ENCODE measurements around the gene MMP25. TPM values are rescaled to one million over a fixed set of nuclear protein-coding genes. Genes with fewer than 3 reads are reported as not detected.
A peak's percentile ranks its signal among the peaks of the same experiment; 100 is the strongest.

MMP25 gene
- total and polyA plus RNA-seq, 9 of the 15 experiments (the other 6 are each of a cell fraction or from before 2014, with no cell fraction given), result 0.03 to 0.04 TPM; not detected in 7

DNA sequence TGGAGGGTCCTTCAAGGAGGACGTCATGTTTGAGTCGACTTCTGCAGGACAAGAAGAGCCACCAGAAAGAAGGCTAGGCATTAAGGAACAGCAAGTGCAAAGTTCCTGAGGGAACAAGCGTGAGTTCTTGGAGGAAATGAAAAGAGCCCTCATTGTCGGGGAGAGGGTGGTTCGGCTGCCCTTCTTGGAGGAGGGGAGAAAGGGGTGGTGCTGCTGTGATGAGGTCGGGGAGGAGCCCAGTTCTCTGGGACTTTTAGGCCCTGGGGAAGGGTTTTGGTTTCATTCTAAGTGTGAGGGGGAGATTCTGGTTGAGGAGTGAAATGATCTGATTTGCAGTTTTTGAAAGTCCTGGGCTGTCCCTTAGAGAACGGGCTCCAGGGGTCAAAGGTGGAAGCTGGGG lies 13.7 kb upstream of the MMP25 start:
- no peaks in the 10 kb centered on the region for H3K9me1 ChIP-seq (ENCODE audit: control insufficient read depth, insufficient read depth, low read length)
- H4K20me1 ChIP-seq (replicated peaks; ENCODE audit: control insufficient read depth, insufficient read depth, low read length), result peaks cover 3% of the 10 kb centered on the region
- FAIRE-seq (no peak), DNase-seq (ENCODE audit: extremely low read depth in 1 of 4, low spot score in 3 of 4) (no peak), ATAC-seq (no peak)
- no peak overlapping the region for H3K4me2 ChIP-seq (ENCODE audit: insufficient read depth, low read length)
- no TSS peak for BruUV-seq (replicated peaks)
- H3K79me2 ChIP-seq (ENCODE audit: control insufficient read depth, insufficient read depth, low read length), result no peaks in the 10 kb centered on the region
- POLR2A ChIA-PET, result interaction anchor here (0.7 kb wide), 1 partner anchor 45 kb away, joined by 3 read pairs; no protein-coding TSS in a partner anchor
- no peaks in the 10 kb centered on the region for H3K36me3 ChIP-seq (ENCODE audit: control insufficient read depth, insufficient read depth, low read length)
- intact Hi-C loops (cut with micrococcal nuclease), result no loop called here
- no peak overlapping the region for H3K4me3 ChIP-seq
- in situ Hi-C loops (cut with MboI), result no loop called here
- H2AFZ ChIP-seq (ENCODE audit: low read depth, low read length), result no peak overlapping the region
- H3K4me1 ChIP-seq (replicated peaks in 1 of 2; ENCODE audit: control insufficient read depth in 2 of 2, insufficient read depth in 2 of 2, low read length in 2 of 2), result peaks cover 15 to 51% of the 10 kb centered on the region in 2 experiments
- 4% methylated on average over 7 of the region's 7 CpGs for WGBS (ENCODE audit: insufficient coverage, low coverage, missing lambda C conversion rate)
- CTCF ChIA-PET (ENCODE audit: low intra/inter-chr PET ratio), result interaction anchor here (1.6 kb wide), 1 partner anchor 27 kb away, joined by 6 read pairs; no protein-coding TSS in a partner anchor
- H3K9me3 ChIP-seq (replicated peaks; ENCODE audit: control insufficient read depth, insufficient read depth, low read depth, low read length), result no peaks in the 10 kb centered on the region
- no peak for TF ChIP-seq ZNF41 (CRISPR knock-in tag; conservative IDR thresholded peaks at IDR 0.05)
- no peak for TF ChIP-seq TARDBP (IDR thresholded peaks at IDR 0.05)
- TF ChIP-seq ZNF24 (IDR thresholded peaks at IDR 0.05), result no peak
- no peak for TF ChIP-seq ZC3H4 (CRISPR knock-in tag; IDR thresholded peaks at IDR 0.05; ENCODE audit: borderline replicate concordance)
- TF ChIP-seq, protein P1, sequence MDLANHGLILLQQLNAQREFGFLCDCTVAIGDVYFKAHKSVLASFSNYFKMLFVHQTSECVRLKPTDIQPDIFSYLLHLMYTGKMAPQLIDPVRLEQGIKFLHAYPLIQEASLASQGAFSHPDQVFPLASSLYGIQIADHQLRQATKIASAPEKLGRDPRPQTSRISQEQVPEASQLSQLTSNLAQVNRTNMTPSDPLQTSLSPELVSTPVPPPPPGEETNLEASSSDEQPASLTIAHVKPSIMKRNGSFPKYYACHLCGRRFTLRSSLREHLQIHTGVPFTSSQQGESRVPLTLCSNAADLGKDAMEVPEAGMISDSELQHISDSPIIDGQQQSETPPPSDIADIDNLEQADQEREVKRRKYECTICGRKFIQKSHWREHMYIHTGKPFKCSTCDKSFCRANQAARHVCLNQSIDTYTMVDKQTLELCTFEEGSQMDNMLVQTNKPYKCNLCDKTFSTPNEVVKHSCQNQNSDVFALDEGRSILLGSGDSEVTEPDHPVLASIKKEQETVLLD (IDR thresholded peaks at IDR 0.05), result no peak
- TF ChIP-seq TCF7L2 (IDR thresholded peaks at IDR 0.05; ENCODE audit: low read depth, low read length), result no peak
- TF ChIP-seq, protein P2, sequence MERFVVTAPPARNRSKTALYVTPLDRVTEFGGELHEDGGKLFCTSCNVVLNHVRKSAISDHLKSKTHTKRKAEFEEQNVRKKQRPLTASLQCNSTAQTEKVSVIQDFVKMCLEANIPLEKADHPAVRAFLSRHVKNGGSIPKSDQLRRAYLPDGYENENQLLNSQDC (CRISPR knock-in tag; IDR thresholded peaks at IDR 0.05), result no peak
- TF ChIP-seq RFX7 (CRISPR knock-in tag; IDR thresholded peaks at IDR 0.05), result no peak
- TF ChIP-seq, protein P3, sequence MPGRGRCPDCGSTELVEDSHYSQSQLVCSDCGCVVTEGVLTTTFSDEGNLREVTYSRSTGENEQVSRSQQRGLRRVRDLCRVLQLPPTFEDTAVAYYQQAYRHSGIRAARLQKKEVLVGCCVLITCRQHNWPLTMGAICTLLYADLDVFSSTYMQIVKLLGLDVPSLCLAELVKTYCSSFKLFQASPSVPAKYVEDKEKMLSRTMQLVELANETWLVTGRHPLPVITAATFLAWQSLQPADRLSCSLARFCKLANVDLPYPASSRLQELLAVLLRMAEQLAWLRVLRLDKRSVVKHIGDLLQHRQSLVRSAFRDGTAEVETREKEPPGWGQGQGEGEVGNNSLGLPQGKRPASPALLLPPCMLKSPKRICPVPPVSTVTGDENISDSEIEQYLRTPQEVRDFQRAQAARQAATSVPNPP (IDR thresholded peaks at IDR 0.05; ENCODE audit: borderline replicate concordance, insufficient read depth, insufficient read length), result no peak
- no peak for TF ChIP-seq IRF2 (CRISPR knock-in tag; IDR thresholded peaks at IDR 0.05)
- peak in 1 of 2 experiments; percentile 32; a peak in 1 of 4 replicates for TF ChIP-seq KDM1A (IDR thresholded peaks at IDR 0.05)
- TF ChIP-seq, protein P4, sequence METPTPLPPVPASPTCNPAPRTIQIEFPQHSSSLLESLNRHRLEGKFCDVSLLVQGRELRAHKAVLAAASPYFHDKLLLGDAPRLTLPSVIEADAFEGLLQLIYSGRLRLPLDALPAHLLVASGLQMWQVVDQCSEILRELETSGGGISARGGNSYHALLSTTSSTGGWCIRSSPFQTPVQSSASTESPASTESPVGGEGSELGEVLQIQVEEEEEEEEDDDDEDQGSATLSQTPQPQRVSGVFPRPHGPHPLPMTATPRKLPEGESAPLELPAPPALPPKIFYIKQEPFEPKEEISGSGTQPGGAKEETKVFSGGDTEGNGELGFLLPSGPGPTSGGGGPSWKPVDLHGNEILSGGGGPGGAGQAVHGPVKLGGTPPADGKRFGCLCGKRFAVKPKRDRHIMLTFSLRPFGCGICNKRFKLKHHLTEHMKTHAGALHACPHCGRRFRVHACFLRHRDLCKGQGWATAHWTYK (CRISPR knock-in tag; IDR thresholded peaks at IDR 0.05), result no peak
- TF ChIP-seq, protein P5, sequence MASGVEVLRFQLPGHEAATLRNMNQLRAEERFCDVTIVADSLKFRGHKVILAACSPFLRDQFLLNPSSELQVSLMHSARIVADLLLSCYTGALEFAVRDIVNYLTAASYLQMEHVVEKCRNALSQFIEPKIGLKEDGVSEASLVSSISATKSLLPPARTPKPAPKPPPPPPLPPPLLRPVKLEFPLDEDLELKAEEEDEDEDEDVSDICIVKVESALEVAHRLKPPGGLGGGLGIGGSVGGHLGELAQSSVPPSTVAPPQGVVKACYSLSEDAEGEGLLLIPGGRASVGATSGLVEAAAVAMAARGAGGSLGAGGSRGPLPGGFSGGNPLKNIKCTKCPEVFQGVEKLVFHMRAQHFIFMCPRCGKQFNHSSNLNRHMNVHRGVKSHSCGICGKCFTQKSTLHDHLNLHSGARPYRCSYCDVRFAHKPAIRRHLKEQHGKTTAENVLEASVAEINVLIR (CRISPR knock-in tag; IDR thresholded peaks at IDR 0.05), result no peak
- TF ChIP-seq PHF21A (IDR thresholded peaks at IDR 0.05; ENCODE audit: borderline replicate concordance, low read depth), result peak; percentile 29; the same call in 1 of the 2 replicates
- TF ChIP-seq, protein P6, sequence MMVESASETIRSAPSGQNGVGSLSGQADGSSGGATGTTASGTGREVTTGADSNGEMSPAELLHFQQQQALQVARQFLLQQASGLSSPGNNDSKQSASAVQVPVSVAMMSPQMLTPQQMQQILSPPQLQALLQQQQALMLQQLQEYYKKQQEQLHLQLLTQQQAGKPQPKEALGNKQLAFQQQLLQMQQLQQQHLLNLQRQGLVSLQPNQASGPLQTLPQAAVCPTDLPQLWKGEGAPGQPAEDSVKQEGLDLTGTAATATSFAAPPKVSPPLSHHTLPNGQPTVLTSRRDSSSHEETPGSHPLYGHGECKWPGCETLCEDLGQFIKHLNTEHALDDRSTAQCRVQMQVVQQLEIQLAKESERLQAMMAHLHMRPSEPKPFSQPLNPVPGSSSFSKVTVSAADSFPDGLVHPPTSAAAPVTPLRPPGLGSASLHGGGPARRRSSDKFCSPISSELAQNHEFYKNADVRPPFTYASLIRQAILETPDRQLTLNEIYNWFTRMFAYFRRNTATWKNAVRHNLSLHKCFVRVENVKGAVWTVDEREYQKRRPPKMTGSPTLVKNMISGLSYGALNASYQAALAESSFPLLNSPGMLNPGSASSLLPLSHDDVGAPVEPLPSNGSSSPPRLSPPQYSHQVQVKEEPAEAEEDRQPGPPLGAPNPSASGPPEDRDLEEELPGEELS (CRISPR knock-in tag; IDR thresholded peaks at IDR 0.05; ENCODE audit: borderline replicate concordance), result no peak
- no peak overlapping the region for H3K9ac ChIP-seq (ENCODE audit: insufficient read depth in 1 of 2, low read depth in 2 of 2, low read length in 2 of 2)
- no peak overlapping the region for H3K27ac ChIP-seq (ENCODE audit: extremely low read depth, low read depth, low read length)
- H3K27me3 ChIP-seq (ENCODE audit: control insufficient read depth in 2 of 2, insufficient read depth in 2 of 2, low read length in 2 of 2), result peaks cover 43 to 71% of the 10 kb centered on the region in 2 experiments

Data from K562 (cell line).